ENCODE measurements around the gene EFTUD2.

- TF ChIP-seq, protein P1, sequence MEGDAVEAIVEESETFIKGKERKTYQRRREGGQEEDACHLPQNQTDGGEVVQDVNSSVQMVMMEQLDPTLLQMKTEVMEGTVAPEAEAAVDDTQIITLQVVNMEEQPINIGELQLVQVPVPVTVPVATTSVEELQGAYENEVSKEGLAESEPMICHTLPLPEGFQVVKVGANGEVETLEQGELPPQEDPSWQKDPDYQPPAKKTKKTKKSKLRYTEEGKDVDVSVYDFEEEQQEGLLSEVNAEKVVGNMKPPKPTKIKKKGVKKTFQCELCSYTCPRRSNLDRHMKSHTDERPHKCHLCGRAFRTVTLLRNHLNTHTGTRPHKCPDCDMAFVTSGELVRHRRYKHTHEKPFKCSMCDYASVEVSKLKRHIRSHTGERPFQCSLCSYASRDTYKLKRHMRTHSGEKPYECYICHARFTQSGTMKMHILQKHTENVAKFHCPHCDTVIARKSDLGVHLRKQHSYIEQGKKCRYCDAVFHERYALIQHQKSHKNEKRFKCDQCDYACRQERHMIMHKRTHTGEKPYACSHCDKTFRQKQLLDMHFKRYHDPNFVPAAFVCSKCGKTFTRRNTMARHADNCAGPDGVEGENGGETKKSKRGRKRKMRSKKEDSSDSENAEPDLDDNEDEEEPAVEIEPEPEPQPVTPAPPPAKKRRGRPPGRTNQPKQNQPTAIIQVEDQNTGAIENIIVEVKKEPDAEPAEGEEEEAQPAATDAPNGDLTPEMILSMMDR (IDR thresholded peaks at IDR 0.05) = no peak
- TF ChIP-seq POLR2A (IDR thresholded peaks at IDR 0.05) = no peak
Measured at GRCh38 chr17:44889003-44889402, 10.2 kb downstream of the EFTUD2 start.

All from body of pancreas (tissue), 4 donors.